HG02623 (cell line): Measurements from ENCODE around the gene SCYGR5.
"Not testable (repeated sequence)": the region's sequence is repeated elsewhere in the genome, so short reads cannot be mapped to it uniquely, and the experiment has no call there.

ENCODE experiments used
- ATAC-seq: cut with Tn5 transposase; IDR thresholded peaks from one replicate; pipeline ENCODE4 v1.9.1; 2021; ENCODE audit warnings: moderate library complexity; ENCODE audit not compliant: unreplicated experiment

The SCYGR5 gene

DNA sequence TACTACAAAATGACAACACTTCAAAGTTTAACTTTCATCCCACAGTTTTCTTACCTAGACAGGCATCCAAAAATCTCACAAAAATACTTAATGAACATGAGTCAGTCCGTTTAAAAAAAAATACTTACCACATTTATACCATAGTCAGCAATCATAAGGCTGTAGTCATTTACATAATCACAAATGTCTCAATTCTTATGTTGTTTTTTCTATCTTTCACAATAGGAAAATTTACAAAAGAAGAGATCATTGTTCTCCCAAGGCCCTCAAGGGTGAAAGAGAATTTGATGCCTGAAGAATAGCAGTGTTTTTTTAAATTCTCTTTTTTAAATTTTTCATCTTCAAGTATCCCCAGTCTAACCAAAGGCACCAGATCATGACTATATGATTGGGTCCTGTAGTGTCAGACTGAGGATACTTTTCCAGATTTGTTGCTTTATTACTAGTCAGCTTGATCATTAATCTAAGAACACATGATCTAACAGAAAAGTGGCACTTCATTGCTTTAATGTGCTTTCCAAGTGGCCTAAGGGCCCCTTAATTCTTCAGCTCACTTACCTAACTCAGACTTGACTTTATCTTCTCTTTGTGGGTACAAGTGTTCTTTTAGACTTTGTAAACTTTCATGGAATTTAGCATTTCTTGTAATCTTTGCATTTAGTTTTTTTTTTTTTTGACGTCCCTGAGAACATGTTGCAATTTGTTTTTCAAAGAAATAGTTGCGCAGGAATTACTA is 4.7 kb downstream of the SCYGR5 start:
- no peak for ATAC-seq

DNA sequence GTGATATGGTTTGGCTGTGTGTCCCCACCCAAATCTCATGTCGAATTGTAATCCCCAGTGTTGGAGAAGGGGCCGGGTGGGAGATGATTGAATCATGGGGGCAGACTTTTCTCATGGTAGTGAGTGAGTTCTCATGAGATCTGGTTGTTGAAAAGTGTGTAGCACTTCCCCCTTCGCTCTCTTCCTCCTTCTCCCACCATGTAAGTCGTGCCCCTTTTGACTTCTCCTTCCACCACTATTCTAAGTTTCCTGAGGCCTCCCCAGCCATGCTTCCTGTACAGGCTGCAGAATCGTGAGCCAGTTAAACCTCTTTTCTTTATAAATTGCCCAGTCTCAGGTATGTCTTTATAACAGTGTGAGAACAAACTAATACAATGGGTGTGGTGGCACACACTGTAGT is 7.0 kb downstream of the SCYGR5 start:
- not testable (repeated sequence) for ATAC-seq

DNA sequence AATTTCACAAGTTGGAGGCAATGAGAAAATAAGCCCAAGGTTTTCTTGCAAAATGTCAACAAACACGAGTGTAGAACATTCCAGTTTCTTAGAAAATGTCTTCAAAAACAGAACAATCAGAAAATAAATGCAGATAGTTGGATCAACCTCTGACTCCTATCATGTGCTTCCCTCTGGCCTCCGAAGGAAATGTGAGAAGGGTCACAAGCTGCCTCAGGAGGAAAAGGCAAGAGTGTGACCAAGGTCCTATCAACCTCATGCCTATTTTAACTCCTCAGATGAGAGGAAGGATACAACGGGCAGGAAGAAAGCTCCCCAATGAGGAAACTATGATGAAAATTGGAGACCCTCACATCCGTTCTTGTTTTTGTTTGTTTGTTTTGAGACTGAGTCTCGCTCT is 7.9 kb downstream of the SCYGR5 start:
- no peak for ATAC-seq

DNA sequence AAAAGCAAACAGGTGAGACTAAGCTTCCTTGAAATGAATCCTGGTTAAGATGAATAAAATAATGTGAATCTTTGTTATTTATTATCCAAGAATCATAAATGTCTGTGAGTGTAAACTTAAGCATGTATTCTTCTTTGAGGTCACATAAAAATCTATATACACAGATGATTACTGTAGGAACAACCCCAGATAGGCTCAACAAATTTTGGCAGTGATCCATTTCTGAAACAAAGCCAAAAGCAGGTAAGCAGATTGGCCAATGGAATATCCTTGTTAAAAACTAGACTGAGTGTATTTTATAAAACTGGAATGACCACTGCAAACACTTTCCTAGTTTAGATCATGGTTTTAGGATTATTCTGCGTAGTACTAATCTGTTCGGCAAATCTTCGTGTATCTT is 11.3 kb downstream of the SCYGR5 start:
- ATAC-seq, result no peak

DNA sequence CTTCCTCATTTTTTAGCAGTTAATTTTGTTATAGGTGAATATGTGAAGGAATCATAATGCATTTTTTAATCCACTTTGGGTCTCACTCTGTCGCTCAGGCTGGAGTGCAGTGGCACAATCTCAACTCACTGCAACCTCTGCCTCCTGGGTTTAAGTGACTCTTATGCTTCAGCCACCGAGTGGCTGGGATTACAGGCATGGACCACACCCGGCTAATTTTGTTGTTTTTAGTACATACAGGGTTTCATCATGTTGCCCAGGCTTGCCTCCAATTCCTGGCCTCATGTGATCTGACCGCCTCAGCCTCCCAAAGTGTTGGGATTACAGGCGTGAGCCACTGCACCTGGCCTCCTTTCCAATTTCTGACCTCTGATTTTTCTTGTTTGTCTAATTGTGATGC is 17.7 kb downstream of the SCYGR5 start:
- no peak for ATAC-seq

DNA sequence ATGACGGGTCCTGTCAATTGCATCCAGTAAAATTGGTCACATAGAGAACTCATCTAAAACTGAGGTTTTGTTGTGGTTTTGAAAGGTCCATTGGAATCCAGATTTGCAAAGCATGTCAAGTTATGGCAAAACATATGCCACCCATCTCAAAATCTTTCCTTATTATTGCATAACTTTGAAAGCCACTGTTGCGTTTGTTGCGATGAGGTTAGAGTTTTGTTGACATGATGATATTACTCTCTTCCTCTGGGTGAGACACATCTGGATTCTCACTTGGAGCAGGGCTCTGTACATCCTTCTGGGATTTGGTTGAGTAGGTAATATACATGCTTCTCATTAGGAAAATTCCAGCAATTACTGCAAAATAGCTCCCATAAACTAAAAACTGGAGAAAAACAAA is 20.6 kb downstream of the SCYGR5 start:
- no peak for ATAC-seq

GRCh38 chr2:227696990-227697679 is 30.5 kb downstream of the SCYGR5 start:
- no peak for ATAC-seq

DNA sequence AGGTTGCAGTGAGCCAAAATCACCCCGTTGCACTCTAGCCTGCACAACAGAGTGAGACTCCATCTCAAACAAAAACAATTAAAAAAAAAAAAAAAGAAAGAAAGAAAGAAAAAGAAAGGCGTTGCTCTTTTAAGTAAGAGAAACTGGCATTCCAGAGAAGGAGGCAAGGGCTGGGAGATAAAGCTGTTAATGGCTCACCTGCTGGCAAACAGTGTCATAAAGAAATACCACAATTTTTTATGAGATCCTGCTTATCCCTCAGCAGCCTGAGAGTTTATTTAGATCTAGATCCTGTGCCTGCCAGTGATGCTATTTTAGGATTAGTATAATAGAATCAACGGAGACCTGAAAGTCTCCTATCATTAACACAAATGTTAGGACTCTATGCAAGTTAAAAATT is 35.0 kb downstream of the SCYGR5 start:
- no peak for ATAC-seq

DNA sequence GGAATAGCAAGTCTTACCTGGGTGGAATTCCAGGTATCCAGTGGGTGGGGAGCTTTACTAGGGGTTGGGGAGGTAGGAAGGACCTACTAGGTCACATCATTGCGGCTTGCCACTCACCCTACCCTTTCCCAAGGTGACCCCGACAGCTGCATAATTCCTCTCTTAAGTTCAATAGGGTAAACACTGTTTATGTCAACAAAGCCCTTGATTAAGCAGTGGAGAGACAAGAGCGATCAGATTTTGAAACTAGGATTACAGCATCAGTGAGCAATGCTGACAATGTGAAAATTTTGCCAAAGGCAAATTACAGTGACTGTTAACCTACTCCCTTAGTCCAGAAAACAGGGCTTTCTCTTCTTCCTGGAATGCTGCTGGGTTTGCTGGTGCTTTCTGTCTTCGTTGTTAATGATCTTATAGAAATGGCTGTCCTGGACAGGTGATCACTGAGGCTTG is 36.7 kb downstream of the SCYGR5 start:
- no peak for ATAC-seq

GRCh38 chr2:227703961-227704360 is 37.4 kb downstream of the SCYGR5 start:
- no peak for ATAC-seq

DNA sequence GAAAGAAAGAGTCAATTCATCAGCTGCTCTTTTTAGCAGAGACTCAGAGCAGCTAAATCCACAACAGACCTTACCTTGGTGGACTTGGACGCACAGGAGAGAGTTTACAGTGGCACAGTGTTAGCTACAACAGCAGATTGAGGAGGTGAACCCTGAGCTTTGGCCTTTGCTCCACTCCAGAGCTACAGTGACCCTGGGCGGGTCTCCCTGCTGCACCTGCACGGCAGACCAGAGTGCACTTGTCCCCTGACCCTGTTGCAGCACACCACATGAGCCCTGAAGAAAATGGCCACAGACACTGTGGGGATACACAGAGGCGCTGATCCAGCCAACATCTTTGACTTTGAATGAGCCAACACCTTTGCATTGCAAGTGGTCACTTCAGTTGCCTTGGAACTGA is 40.3 kb downstream of the SCYGR5 start:
- ATAC-seq, result no peak

GRCh38 chr2:227707390-227707789 is 40.8 kb downstream of the SCYGR5 start:
- ATAC-seq, result no peak

GRCh38 chr2:227710986-227711385 is 44.4 kb downstream of the SCYGR5 start:
- no peak for ATAC-seq

- no peak for ATAC-seq
Observed at GRCh38 chr2:227713291-227713690, 46.7 kb downstream of the SCYGR5 start.

GRCh38 chr2:227716501-227716900 is 49.9 kb downstream of the SCYGR5 start:
- ATAC-seq, result no peak
